NOMO-1 treated with dmso at 0.1 percent for 144 hours (cell line): Measurements from ENCODE around the gene SOX1.

Source experiments
- DNase-seq: peaks from one replicate; lab custom pipeline; 2025; ENCODE audit not compliant: unreplicated experiment; lab: John Stamatoyannopoulos, UW

Gene SOX1

DNA sequence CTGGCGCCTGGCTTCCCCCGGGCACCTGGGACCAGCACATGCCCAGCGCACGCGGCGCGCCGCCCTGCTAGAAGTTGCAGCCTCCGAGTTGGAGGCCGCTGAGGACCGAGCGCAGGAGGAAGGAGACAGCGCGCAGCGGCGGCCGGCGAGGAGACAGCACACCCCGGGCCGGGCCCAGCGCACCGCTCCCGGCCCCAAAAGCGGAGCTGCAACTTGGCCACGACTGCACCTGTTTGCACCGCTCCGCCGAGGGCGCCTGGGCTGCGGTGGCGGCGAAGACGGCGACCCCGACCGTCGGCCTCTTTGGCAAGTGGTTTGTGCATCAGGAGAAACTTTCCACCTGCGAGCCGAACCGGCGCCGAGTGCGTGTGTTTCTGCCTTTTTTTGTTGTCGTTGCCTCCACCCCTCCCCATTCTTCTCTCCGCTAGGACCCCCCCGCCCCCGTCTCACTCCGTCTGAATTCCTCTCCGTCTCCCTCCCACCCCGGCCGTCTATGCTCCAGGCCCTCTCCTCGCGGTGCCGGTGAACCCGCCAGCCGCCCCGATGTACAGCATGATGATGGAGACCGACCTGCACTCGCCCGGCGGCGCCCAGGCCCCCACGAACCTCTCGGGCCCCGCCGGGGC, at the start of gene SOX1:
SOX1 (plus strand) TSS at position 34 of the 626 bp plus-strand sequence; CDS start at position 544, 510 bp downstream.
- DNase-seq = no peak

DNA sequence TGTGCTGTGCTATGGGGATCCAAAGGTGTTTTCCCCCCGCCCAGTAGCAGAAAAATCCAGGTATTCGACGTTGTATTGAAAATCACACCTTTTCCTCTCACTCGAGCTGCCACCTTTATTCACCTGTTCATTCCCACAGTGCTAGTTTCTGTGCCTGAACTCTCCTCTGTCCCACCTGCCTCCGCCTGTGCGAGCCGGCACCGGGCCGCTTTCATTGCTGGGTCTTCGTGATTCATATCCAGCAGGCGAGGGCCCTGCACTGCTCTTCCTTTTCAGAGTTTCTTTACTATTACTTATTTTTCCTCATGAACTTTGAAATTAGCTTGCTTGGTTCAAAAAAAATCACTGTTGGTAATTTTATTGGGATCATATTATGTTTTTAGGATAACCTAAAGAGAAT, 42.4 kb upstream of the SOX1 start:
- DNase-seq = no peak

DNA sequence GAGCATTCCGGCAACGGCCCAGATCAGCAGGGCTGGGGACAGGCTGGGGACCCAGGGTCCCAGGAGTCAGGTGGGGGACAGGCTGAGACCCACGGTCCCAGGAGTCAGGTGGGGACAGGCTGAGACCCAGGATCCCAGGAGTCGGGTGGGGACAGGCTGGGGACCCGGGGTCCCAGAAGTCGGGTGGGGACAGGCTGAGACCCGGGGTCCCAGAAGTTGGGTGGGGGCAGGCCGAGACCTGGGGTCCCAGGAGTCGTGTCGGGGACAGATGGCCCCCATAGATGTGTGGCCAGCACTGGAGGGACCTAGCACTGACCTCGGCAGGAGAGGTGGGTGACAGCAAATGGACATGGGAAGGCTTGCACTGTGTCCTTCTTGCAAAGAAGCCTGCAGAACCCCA, 39.7 kb upstream of the SOX1 start:
- no peak for DNase-seq

DNA sequence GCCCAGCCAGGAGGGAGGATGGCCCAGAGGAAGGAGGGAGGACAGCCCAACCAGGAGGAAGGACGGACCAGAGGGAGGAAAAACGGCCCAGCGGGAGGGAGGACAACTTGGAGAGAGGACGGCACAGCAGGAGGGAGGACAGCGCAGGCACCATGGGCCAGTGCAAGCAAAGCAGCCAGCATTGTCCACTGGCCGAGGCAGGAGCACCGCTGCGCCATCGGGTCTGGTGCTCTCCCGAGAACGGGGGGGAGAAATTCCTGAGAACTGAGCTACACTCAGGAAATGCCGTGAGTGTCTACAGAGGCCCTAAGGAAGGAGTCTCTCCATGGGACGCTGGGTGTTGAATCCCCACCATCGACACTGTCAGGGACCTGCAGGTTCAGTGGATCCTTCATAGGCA, 38.5 kb upstream of the SOX1 start:
- no peak for DNase-seq

DNA sequence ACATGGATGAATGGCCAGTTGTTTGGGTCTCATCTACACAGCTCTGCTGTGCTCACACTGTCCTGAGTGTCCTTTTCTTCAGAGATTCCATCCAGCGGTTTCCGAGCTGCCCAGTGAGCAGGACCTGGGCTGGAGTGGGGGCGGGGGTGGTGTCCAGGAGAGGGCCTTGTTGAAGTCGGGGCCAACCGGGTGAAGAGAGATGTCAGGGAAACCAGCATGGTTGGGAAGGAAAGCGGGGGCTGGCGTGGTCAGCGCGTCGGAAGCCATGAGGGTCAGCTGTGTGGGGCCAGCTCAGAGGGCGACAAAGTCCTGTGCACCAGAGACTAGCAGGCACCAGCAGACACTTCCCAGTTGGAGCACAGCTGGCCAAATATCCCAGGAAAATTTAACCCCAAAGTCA, 37.8 kb upstream of the SOX1 start:
- DNase-seq = no peak

DNA sequence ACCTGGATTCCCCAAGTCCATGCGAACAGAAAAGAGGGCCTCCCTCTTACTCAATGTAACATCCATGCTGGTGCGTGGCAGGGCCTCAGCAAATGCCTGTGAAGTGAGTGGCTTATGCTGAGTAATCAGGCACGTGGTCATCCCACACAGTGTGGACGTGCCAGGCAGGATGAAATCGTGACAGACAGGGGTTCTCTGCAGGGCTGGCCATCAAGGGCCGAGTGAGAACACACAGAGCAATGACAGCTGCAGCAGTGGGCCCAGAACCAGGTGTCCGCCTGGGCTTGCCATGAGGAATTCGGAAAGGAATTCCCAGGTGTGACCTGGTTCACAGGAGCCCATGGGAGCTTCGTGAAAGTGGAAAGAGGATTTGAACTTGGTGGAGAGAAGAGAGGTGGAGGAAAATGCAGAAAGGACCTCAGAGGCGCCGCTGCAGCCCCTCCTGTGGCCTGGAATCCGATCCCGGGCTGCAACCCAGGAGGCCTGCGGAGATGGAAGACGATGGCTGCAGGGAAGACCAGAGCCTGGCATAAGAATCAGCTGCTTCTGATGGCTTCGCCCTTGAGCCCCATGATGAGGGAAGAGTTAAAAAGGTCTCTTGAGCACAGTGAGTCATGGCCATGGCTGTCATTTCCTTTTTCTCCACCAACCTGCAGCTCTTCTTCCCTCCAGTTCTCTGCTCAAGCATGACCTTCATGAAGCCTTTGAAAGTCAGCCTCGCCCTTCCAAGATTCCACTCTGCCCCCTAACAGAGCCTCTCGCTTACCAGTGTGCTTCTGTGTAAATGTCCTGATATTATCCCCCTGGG, 34.6 kb upstream of the SOX1 start:
- DNase-seq = no peak

DNA sequence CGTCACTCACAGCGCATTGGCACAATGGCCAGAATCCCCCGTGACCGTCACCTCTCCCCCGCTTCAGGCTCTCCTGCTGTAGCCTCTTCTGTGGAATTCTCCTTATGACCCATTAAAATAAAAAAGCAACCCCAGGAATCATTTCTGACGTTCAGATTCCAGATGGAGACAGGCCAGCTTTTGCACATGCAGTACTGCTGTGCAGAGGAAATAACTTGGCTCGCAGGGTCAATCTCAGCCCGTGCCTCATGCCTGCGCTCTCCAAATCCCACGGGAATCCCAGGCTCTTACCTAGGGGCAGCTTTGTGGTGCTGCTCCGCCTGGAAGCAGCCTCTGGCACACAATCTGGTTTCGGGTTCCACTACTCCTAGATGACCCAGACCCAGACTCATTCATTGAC, 32.7 kb upstream of the SOX1 start:
- DNase-seq = no peak

DNA sequence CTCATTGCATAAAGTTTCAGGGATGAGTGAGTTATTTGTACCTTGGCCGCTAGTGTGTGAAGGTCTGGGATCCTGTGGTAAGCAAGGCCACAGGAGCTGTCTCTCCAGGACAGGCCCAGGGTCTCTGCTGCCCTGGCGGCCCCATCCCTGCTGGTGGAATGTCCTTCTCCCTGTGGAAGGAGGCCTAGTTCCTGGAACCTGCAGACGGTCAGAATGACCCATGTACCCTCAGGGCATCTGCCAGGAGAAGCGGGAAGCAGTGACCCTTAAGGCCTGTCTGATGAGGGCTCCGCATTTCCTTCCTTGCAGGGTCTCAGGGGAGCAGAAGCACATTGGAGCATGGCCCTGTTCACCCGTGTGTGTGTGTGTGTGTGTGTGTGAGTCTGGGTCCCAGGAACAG, 32.1 kb upstream of the SOX1 start:
- no peak for DNase-seq

DNA sequence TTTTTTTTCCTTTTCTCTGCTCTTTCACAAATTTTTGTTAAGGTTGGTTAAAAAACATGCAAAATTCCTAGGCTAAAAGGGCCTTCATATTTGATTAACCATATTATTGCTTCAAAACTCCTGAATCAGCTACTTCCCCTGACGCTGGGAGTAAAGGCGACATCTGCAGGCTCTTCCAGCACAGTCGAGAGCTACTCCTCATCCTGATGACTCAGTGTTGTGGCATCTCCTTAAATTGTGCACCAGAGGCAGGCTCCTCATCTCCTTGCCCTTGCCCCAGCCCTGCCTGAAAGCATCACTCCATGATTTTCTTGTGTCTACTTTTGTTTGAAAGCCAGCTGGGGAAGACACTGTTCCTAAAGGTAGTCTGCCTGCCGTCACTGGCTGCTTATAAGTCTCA, 24.5 kb upstream of the SOX1 start:
- DNase-seq = no peak

DNA sequence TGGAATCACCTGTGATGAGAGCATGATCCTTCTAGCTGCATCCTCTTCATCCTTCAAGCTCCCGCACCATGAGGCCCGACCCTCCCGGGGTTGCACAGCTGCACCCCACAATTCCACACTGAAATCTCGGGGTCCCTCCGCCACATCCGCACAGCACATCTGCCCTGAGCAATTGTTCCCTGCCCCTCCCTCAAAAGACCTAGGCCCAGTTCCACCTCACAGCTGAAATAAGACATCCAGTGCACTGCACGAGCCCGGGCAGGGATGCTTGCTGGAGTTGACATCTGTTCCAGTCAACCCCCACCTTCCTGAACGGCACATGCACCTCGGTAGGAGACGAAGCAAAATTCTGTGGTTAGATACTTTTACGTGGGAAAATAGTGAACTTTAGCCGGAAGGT, 14.7 kb upstream of the SOX1 start:
- DNase-seq = no peak

DNA sequence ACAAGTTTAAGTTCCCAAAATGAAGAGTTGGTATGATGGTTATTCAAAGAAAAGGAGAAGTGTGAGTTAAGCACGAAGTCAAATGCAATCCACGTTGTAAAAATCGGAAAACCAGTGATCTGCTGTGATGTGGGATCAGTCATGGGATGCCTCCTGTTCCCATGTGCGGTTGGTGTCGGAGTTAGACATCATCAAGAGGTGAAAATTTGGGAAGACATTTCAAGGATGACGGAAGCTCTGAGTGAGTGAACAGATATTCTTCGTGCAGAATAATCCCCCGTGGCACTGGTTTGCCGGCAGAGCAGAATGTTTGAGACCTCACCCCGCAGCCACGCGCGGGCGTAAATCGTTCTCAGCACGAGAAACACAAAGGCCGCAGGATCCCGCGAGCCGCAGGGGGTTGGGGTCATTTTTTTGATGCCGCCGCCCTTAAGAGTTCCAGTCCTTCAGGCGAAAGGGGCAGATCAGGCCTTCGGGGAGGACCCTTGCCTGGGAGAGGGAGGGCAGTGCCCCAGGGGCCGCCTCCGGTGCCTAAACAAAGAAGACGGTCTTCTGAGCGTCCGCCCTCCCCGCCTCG, 13.7 kb upstream of the SOX1 start:
- no peak for DNase-seq

DNA sequence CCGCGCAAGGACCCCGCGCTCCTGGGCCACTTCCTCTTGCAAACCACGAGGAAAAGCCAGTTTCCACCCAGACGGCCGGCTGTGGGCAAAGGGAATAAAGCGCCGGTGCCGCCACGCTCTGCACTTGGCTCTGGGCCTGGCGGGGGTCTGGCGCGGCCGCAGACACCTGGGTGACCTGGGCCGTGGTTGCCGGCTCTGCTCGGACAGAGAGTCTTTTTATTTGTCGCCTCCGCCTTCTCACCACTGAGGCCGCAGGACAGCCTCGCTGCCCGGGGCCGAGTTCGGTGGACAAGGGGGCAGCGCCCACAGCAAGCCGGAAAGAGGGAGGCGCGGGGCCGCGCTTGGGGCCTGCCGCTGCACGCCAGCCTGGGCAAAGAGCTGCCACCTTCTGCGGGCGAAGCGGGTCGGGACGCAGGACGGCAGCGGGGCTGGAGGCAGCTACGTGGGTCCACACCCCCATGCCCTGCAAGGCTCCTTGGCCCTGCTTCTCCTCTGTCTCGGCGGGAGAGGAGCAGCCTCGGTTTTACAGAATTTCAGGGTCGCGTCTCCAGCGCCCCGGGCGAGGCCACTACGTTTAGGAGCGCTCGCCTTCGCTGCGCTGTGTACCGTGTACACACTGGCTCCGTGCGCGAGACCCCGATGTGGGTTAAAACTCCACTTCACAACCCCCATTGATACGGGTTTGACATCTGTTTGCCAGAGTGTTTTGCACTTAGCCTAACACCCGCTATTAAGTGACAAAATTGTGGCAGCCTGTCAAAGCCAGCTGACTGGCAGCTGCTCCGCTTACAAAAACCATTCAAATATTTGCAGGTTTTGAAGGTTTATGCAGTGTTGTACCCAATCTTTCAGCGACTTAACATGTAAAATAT, 13.0 kb upstream of the SOX1 start:
- DNase-seq = no peak

DNA sequence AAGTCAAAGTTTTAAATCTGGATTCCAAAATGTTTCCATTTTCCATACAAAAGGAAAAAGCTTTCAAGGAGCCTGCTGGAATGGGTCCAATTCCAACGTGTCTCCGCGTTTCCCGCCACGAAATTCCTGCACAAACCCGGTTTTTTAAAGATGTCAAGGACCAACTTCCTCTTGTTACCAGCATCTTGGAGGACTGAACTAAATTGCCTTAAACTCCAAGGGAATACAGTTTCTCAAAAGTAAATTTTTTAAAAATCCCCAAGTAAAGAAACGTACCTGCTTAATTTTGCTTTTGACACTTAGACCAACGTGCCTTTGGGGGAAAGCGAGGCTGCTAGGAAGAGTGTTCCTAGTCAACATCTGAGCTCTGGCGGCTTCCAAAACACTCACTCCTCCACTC, 12.3 kb upstream of the SOX1 start:
- DNase-seq = no peak

DNA sequence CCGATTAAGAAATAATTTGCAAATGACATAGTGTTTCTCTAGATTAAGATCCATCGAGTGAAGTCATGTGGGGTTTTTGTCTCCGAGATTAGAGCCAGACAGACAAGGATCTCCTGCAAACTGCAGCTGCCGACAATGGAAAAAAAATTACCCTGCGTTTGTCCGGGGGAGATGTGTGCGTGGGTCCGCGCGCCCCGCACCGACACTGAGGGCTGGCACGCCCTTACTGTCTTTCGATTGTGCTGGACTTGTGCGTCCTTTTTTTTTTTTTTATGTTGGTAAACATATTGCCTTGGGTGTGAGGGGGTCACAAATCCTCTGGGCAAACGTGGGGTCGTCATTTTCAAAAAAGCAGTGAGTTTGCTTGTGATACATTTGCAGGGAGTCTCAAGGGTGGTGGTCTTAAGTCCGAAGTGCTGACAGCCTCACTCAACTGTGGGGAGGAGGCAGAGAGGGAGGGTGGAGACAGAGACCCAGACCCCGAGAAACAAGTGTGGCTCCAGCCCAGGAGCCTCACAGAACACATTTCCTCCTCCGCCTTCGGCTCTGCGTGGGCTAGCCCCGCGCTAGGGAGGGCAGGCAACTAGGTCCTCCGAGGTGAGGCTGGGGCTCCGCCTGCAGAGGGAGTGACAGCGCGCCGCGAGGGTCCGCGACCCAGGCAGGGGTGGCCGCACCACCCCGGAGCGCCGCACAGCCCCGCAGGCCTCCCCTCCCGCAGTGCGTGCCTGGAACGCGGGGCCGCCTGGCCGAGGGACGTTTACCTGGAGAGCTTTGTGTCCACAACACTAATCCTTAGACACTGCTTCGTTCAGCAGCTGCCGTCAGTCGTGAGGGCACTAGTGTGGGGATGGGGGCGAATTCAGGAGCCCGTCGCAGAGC, 11.7 kb upstream of the SOX1 start:
- no peak for DNase-seq

DNA sequence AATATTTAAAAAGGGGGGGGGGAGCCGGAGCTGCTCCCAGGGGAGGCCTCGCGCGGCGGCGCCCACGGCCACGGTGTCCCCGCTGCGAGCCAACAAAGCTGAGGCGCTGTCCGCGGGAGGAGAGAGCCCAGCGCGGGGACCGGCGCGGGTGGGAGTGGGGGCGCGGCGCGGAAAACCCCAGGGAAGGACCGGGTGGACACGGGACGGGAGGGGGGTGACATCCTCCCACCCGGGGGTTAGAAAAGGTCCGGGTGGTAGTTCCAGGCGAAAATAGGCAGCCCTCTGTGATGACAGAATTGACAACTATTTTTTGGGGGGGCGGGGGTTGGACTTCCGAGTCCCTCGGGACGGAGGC, 11.1 kb upstream of the SOX1 start:
- DNase-seq = no peak

DNA sequence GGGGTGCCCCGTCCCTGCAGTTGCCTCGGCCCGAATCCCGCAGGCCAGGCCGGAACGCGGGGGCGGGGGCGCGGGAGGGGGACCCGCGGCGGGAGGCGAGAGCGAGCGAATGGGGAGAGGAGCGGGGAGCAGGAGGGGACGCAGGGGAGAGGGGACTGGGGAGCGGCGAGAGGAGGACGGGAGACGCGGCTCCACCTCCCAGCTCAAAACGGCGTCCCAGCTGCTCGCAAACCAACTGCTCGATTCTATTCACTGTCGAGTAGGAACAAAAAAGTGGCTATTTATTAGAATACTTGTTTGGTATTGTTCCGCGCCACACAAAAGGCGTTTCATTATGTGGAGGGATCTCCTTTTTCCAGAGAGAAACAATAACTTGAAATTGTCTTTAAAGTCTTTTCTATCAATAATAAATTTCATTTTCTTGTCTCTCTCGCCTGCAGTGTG, 10.6 kb upstream of the SOX1 start:
- DNase-seq = no peak

DNA sequence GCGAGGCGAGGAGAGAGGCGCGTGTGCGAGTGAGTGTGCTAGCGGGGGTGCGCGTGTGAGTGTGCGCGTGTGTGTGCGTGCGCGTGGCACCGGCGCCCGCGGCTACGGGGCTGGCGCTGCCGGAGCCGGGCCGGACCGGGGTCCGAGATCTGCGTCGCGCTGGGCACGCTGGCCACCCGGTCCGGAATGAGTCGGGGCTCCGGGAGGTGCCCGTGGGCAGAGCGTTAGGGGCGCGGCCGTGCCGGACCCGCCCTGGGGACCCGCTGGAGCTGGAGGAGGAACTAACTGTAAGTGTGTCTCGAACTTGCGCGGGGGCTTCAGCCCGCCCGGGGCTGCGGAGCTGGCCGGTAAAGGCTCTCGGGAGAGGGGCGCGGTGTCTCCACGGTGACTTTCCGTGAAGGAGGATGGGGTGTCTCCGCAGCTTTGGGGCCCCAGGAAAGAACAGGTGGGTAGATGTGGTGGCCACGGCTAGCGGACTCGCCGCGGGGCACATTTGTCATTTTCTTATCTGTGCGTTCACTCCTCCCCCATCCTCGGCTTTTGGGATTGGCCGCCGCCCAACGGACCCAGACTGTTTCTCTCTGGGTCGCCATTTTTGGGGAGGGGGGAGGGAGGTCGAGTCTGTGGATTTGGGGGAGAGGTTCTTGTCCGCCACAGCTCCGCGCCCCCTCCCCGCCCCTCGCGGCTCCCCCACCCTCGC, 10.1 kb upstream of the SOX1 start:
- no peak for DNase-seq

DNA sequence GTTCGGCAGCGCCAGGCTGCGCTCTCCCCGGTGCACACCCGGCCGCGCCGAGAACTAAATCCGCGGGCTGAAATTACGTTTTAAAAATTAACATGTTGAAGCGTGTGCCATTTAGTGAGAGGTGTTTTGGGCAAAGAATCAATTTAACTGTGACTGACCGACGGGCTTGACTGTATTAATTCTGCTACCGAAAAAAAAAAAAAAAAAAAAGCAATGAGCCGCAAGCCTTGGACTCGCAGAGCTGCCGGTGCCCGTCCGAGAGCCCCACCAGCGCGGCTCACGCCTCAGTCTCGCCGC, 9.6 kb upstream of the SOX1 start:
- DNase-seq = no peak

DNA sequence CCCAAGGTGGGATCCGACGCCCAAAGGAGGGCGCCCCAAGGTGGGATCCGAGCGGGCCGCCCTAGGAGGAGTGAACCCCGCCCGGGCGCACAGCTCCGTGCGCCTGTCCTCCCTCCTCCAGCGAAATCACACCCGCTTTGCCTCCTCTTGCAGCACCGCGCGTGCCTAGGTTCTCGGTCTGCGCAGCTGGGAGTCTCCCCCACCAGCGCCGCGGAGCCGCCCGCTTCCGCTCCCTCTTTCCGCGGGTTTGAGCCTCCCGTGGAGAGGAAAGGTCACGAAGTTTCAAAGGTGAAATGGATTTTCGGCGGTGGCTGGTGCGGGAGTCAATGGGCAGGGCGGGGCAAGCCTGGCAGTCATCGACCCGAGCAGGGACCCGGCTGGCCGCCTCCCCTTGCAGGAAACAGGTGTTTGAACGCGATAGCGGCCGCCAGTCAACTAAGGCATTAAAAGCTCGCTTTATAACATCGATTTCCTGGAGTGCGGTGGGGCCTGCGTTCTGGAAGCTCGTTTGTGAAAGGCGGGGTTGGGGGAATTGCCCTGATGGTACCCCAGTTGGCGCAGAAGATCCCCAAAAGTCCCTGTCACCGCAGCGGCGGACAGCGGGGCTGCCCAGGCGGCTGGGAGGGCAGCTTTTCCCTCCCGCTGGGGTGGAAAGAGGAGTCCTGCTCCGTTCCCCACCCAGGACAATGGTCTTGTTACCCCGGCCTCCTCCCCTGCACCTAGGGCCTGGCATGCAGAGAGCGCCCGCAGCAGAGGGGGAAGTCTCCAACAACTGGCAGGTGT, 9.0 kb upstream of the SOX1 start:
- DNase-seq = no peak

DNA sequence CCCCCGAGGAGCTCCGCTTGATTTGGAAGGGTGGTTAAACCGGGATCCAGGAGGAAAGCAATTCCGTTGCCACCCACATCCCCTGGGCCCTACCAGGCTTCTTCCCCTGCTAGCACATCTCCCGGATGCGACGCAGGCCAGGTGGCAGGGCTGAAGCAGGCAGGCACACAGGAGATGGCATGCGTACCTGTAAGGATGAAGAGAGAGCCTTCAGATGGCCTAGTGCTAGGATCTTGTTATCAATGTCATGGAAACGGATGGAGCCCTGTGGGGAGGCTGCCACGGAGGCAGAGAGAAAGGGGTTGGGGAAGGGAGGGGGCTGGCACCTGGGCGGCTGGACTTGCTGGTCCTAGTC, 8.5 kb upstream of the SOX1 start:
- DNase-seq = no peak
